Hepatocyte (in vitro differentiated cells): ENCODE data around the gene LDHB. TPM values are rescaled to one million over a fixed set of nuclear protein-coding genes. Genes with fewer than 3 reads are reported as not detected.

Source experiments
- DNase-seq: peaks from one replicate; pipeline ENCODE4 v3.0.0-alpha.2; 2016; ENCODE audit warnings: low spot score
- H2AFZ ChIP-seq: fragments of 200-600 bp; sonication (generic); 2 replicates; pipeline ENCODE4 v1.6.0; 2016; ENCODE audit warnings: antibody characterized with exemption, mild to moderate bottlenecking
- H3K27ac ChIP-seq: fragments of 200-600 bp; sonication (generic); 2 replicates; pipeline ENCODE4 v1.5.1; 2016; ENCODE audit warnings: mild to moderate bottlenecking
- H3K27me3 ChIP-seq: fragments of 200-600 bp; sonication (generic); 2 replicates; pipeline ENCODE4 v1.6.1; 2016
- H3K36me3 ChIP-seq: fragments of 200-600 bp; sonication (generic); replicated peaks from 2 replicates; pipeline ENCODE4 v1.5.1; 2016; ENCODE audit warnings: low read depth; ENCODE audit not compliant: insufficient read depth
- H3K4me1 ChIP-seq: fragments of 200-600 bp; sonication (generic); 2 replicates; pipeline ENCODE4 v1.5.1; 2016; ENCODE audit warnings: mild to moderate bottlenecking, moderate library complexity; ENCODE audit not compliant: insufficient read depth
- H3K4me2 ChIP-seq: fragments of 200-600 bp; sonication (generic); 2 replicates; pipeline ENCODE4 v1.6.0; 2016
- H3K4me3 ChIP-seq: fragments of 200-600 bp; sonication (generic); 2 replicates; pipeline ENCODE4 v1.5.1; 2016; ENCODE audit warnings: mild to moderate bottlenecking
- H3K79me2 ChIP-seq: fragments of 200-600 bp; sonication (generic); 2 replicates; pipeline ENCODE4 v1.6.0; 2017; ENCODE audit warnings: mild to moderate bottlenecking
- H3K9me2 ChIP-seq: fragments of 200-600 bp; sonication (generic); replicated peaks from 2 replicates; pipeline ENCODE4 v1.6.0; 2017; ENCODE audit warnings: mild to moderate bottlenecking; ENCODE audit not compliant: insufficient read depth
- H3K9me3 ChIP-seq: fragments of 200-600 bp; sonication (generic); 2 replicates; pipeline ENCODE4 v1.5.1; 2016; ENCODE audit warnings: low read depth, mild to moderate bottlenecking
- H4K20me1 ChIP-seq: fragments of 200-600 bp; sonication (generic); 2 replicates; pipeline ENCODE4 v1.6.0; 2016; ENCODE audit warnings: mild to moderate bottlenecking; ENCODE audit not compliant: insufficient read depth, poor library complexity, severe bottlenecking
- EZH2 ChIP-seq: fragments of 200-600 bp; sonication (generic); IDR thresholded peaks from 2 replicates; pipeline ENCODE4 v1.6.1; 2016; ENCODE audit warnings: antibody characterized with exemption, mild to moderate bottlenecking, borderline replicate concordance
- EZH2phosphoT487 ChIP-seq: fragments of 200-600 bp; sonication (generic); IDR thresholded peaks from one replicate; pipeline ENCODE4 v1.6.1; 2018; ENCODE audit warnings: antibody characterized with exemption, mild to moderate bottlenecking, low read depth, moderate library complexity; ENCODE audit not compliant: unreplicated experiment, severe bottlenecking
- WGBS: methylation state at CpG from one replicate; pipeline ENCODE4 v1.1.6; 2016; ENCODE audit warnings: low lambda C conversion rate; ENCODE audit errors: missing lambda C conversion rate; 5-methylcytosine and 5-hydroxymethylcytosine counted together
- polyA plus RNA-seq: library from polyadenylated mRNA; unstranded; fragments of >200 nt; fragmentation: Nextera tagmentation; extraction: Ambion mirVana; gene quantifications from 2 replicates; pipeline ENCODE4 v1.2.1, GENCODE V29; 2016
- total RNA-seq: library from RNA; depleted of rRNA; stranded (reverse); fragments of >200 nt; gene quantifications from 2 replicates; pipeline ENCODE4 v1.2.3, GENCODE V29; 2014
- TF ChIP-seq, protein P1 (sequence below): fragments of 200-600 bp; sonication (generic); IDR thresholded peaks from 2 replicates; pipeline ENCODE4 v1.5.1; 2016; ENCODE audit warnings: antibody characterized with exemption, mild to moderate bottlenecking; ENCODE audit not compliant: poor library complexity

The LDHB gene
- total and polyA plus RNA-seq, 2 experiments from 2014 or later = 641 to 669 TPM

DNA sequence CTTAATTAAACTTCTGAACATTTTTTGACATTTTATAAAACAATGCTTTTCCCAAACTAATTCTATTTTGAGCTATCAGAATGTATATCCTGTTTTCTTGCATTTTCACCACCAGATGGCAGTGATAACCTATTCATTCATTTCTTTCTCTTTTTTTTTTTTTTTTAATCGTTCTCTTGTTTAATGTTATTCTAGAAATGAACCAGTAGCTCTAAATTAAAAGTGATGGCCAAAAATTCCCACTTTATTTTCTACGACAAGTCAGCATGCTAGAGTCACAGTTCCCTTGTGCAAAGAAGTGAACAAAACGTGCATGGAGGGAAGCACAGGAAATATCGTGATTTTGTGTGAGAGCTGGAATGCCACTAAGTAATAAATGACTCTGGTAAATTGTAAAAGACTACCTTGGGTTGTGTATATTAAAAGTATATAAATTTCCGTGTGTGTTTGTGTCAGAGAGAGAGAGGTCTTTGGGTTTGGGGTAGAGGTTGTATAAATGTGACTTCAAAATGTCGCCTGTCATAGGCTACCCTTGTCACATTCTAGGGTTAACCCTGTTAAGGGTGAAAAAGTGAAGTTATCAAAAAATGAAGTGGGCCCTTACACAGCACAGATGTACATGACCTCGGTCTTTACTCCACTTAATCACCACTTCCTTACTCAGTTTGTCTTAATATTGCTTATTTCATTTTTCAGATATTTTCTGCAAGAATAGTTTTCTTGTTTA lies 40.4 kb upstream of the LDHB start:
- no peaks in the 10 kb centered on the region for H4K20me1 ChIP-seq
- H3K4me3 ChIP-seq = no peak overlapping the region
- peak overlapping the region; percentile 65 for H3K4me2 ChIP-seq
- no peak for TF ChIP-seq EZH2phosphoT487
- TF ChIP-seq EZH2 = no peak
- TF ChIP-seq, protein P1, sequence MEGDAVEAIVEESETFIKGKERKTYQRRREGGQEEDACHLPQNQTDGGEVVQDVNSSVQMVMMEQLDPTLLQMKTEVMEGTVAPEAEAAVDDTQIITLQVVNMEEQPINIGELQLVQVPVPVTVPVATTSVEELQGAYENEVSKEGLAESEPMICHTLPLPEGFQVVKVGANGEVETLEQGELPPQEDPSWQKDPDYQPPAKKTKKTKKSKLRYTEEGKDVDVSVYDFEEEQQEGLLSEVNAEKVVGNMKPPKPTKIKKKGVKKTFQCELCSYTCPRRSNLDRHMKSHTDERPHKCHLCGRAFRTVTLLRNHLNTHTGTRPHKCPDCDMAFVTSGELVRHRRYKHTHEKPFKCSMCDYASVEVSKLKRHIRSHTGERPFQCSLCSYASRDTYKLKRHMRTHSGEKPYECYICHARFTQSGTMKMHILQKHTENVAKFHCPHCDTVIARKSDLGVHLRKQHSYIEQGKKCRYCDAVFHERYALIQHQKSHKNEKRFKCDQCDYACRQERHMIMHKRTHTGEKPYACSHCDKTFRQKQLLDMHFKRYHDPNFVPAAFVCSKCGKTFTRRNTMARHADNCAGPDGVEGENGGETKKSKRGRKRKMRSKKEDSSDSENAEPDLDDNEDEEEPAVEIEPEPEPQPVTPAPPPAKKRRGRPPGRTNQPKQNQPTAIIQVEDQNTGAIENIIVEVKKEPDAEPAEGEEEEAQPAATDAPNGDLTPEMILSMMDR = peak; percentile 84
- no peaks in the 10 kb centered on the region for H3K9me3 ChIP-seq
- 26% methylated on average over 7 of the region's 7 CpGs for WGBS
- no peaks in the 10 kb centered on the region for H3K36me3 ChIP-seq
- H3K9me2 ChIP-seq = no peaks in the 10 kb centered on the region
- H3K27me3 ChIP-seq = no peaks in the 10 kb centered on the region
- no peak overlapping the region for H2AFZ ChIP-seq
- no peaks in the 10 kb centered on the region for H3K79me2 ChIP-seq
- no peak overlapping the region for H3K27ac ChIP-seq
- peak; percentile 28 for DNase-seq
- H3K4me1 ChIP-seq = no peaks in the 10 kb centered on the region

DNA sequence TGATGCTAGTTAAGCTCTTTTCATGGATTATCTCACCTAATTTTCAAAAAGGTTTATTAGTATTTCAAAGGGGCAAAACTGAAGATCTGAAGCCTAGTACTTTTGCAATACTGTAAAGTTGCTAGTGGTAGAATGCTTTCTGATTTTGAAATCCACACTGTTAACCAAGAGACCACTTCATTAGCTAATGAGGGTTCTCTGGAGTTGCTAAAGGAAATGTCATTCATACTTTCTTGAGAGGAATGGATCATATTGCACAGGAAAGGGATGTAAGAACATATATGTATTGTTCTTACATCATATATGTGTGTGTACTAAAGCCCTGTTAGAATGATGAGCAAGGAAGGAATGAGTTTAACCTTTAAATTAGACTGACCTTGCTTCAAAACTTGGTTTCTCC lies 39.0 kb upstream of the LDHB start:
- no peak for TF ChIP-seq EZH2phosphoT487
- TF ChIP-seq, protein P1 = no peak
- TF ChIP-seq EZH2 = no peak
- Histone ChIP-seq H3K79me2 (no peaks in the 10 kb centered on the region), H3K4me3 (no peak overlapping the region), H3K27me3 (no peaks in the 10 kb centered on the region), H3K27ac (no peak overlapping the region), H3K4me1 (no peaks in the 10 kb centered on the region), H3K36me3 (no peaks in the 10 kb centered on the region), H4K20me1 (no peaks in the 10 kb centered on the region), H2AFZ (no peak overlapping the region), H3K9me2 (no peaks in the 10 kb centered on the region), H3K4me2 (no peak overlapping the region), H3K9me3 (no peaks in the 10 kb centered on the region)
- no peak for DNase-seq

DNA sequence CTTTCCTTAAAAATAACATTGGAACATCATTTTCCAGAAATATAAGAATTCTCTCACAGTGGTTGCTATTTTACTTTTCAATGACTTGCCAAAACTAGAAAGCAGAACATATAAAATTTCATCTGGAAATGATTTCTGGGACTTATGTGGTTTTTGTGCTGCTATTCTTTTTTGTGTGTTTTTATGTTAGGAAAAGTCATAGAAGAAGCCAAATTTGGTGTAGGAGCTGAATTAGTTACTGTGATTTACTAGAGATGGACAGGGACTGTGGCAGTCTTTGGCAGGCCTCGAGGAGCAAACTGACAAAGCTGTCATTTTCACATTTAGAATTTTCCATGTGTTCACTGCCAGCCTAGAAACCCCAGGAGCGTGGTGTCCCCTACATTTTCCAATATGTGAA lies 38.3 kb upstream of the LDHB start:
- H3K27me3 ChIP-seq = no peaks in the 10 kb centered on the region
- H3K36me3 ChIP-seq = no peaks in the 10 kb centered on the region
- H3K9me2 ChIP-seq = no peaks in the 10 kb centered on the region
- no peak overlapping the region for H3K27ac ChIP-seq
- TF ChIP-seq EZH2 (no peak), EZH2phosphoT487 (no peak)
- TF ChIP-seq, protein P1 = no peak
- DNase-seq = no peak
- H3K4me2 ChIP-seq = no peak overlapping the region
- no peak overlapping the region for H3K4me3 ChIP-seq
- no peak overlapping the region for H2AFZ ChIP-seq
- H3K4me1 ChIP-seq = no peaks in the 10 kb centered on the region
- no peaks in the 10 kb centered on the region for H4K20me1 ChIP-seq
- WGBS = 71% methylated on average over 2 of the region's 2 CpGs
- H3K9me3 ChIP-seq = no peaks in the 10 kb centered on the region
- no peaks in the 10 kb centered on the region for H3K79me2 ChIP-seq

DNA sequence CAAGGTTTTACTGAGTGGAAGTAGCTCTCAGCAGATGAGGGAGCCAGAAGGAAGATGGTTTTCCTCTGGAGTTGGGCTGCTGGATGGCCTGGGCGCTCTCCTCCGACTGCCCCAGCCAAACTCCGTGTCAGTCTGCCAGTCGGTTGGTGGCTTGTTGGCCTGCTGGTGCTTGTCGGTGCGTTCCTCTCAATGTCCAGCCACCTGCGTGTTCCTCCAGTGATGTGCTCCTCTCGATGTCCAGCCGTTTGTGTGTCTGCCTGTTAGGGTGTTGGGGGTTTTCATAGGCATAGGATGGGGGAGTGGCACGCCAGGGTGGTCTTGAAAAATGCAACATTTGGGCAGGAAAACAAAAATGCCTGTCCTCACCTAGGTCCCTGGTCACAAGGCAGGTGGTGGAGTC lies 37.0 kb upstream of the LDHB start:
- H3K4me3 ChIP-seq = no peak overlapping the region
- H3K27ac ChIP-seq = no peak overlapping the region
- H3K36me3 ChIP-seq = no peaks in the 10 kb centered on the region
- H3K4me1 ChIP-seq = no peaks in the 10 kb centered on the region
- no peaks in the 10 kb centered on the region for H3K79me2 ChIP-seq
- no peaks in the 10 kb centered on the region for H3K27me3 ChIP-seq
- 95% methylated on average over 10 of the region's 10 CpGs for WGBS
- no peak overlapping the region for H2AFZ ChIP-seq
- no peak for DNase-seq
- no peaks in the 10 kb centered on the region for H4K20me1 ChIP-seq
- no peaks in the 10 kb centered on the region for H3K9me3 ChIP-seq
- no peaks in the 10 kb centered on the region for H3K9me2 ChIP-seq
- TF ChIP-seq, protein P1 = no peak
- TF ChIP-seq EZH2phosphoT487 (no peak), EZH2 (no peak)
- no peak overlapping the region for H3K4me2 ChIP-seq
